Retinal pigment epithelial cell (primary cell): ENCODE measurements around the gene MUC12.
"Not testable (repeated sequence)": the region's sequence is repeated elsewhere in the genome, so short reads cannot be mapped to it uniquely, and the experiment has no call there.

ENCODE experiments used
- DNase-seq: peaks from one replicate; pipeline ENCODE4 v3.0.0-alpha.2; 2010; ENCODE audit warnings: low read depth
- H3K4me3 ChIP-seq: 2 replicates; pipeline ENCODE4 v1.5.1; 2011; ENCODE audit warnings: mild to moderate bottlenecking, low read length, control low read depth, moderate library complexity
- CTCF ChIP-seq: conservative IDR thresholded peaks from 2 replicates; pipeline ENCODE4 v1.5.1; 2011; ENCODE audit warnings: low read depth, low read length, control low read depth, inconsistent platforms

MUC12 gene

GRCh38 chr7:101023839-101024238 lies 54.5 kb downstream of the MUC12 start:
- TF ChIP-seq CTCF: no peak
- DNase-seq: no peak
- no peak overlapping the region for H3K4me3 ChIP-seq

- no peak for DNase-seq
- no peak overlapping the region for H3K4me3 ChIP-seq
- no peak for TF ChIP-seq CTCF
Observed at GRCh38 chr7:101031082-101031481, 61.7 kb downstream of the MUC12 start.

- DNase-seq: no peak
- no peak for TF ChIP-seq CTCF
Observed at GRCh38 chr7:101035941-101036340, 66.6 kb downstream of the MUC12 start.

GRCh38 chr7:101041283-101041682 lies 71.9 kb downstream of the MUC12 start:
- not testable (repeated sequence) for H3K4me3 ChIP-seq

More at GRCh38 chr7:101035941-101036340, 66.6 kb downstream of the MUC12 start:
- H3K4me3 ChIP-seq: no peak overlapping the region

GRCh38 chr7:101058355-101058754 lies 89.0 kb downstream of the MUC12 start:
- no peak overlapping the region for H3K4me3 ChIP-seq
- no peak for TF ChIP-seq CTCF

More at GRCh38 chr7:101041283-101041682, 71.9 kb downstream of the MUC12 start:
- DNase-seq: not testable (repeated sequence)

GRCh38 chr7:101059620-101059942 lies 90.2 kb downstream of the MUC12 start:
- no peak for DNase-seq
- TF ChIP-seq CTCF: no peak
- no peak overlapping the region for H3K4me3 ChIP-seq

More at GRCh38 chr7:101058355-101058754, 89.0 kb downstream of the MUC12 start:
- peak; percentile 3 for DNase-seq

GRCh38 chr7:101060992-101061391 lies 91.6 kb downstream of the MUC12 start:
- no peak for TF ChIP-seq CTCF
- DNase-seq: no peak
- H3K4me3 ChIP-seq: no peak overlapping the region

GRCh38 chr7:101064176-101064550 lies 94.8 kb downstream of the MUC12 start:
- H3K4me3 ChIP-seq, DNase-seq: not testable (repeated sequence)

GRCh38 chr7:101065162-101065561 lies 95.8 kb downstream of the MUC12 start:
- DNase-seq: not testable (repeated sequence)

More at GRCh38 chr7:101065162-101065561, 95.8 kb downstream of the MUC12 start:
- H3K4me3 ChIP-seq: not testable (repeated sequence)
